Liver (tissue), 9 donors: ENCODE results near the gene CPSF4L. TPM values are rescaled to one million over a fixed set of nuclear protein-coding genes. Genes with fewer than 3 reads are reported as not detected.

ENCODE experiments used
- DNase-seq: peaks from one replicate; pipeline ENCODE4 v3.0.0-alpha.2; 2017; ENCODE audit warnings: low spot score
- H3K27ac ChIP-seq, 2 donors: one replicate each; pipeline ENCODE4 v1.7.0; 2013; ENCODE audit warnings: inconsistent platforms in 2 of 2, low read length in 2 of 2, control low read depth in 1 of 2, low read depth in 1 of 2, mild to moderate bottlenecking in 1 of 2
- H3K27me3 ChIP-seq, 4 donors: one replicate each; pipeline versions ENCODE4 v1.6.1 to v1.7.0; 2013; ENCODE audit warnings: low read length in 3 of 4, inconsistent platforms in 1 of 4, mild to moderate bottlenecking in 1 of 4, moderate library complexity in 1 of 4; ENCODE audit not compliant: control insufficient read depth in 4 of 4, insufficient read depth in 4 of 4
- H3K36me3 ChIP-seq, 4 donors: one replicate each; pipeline versions ENCODE4 v1.6.1 to v1.7.0; 2013; ENCODE audit warnings: low read length in 3 of 4, mild to moderate bottlenecking in 3 of 4, low read depth in 1 of 4, moderate library complexity in 1 of 4; ENCODE audit not compliant: control insufficient read depth in 4 of 4, insufficient read depth in 3 of 4
- H3K4me1 ChIP-seq, 4 donors: one replicate each; pipeline versions ENCODE4 v1.6.1 to v1.7.0; 2013; ENCODE audit warnings: low read length in 3 of 4, mild to moderate bottlenecking in 3 of 4, moderate library complexity in 1 of 4; ENCODE audit not compliant: control insufficient read depth in 4 of 4, insufficient read depth in 4 of 4
- H3K4me3 ChIP-seq, 3 donors: one replicate each; pipeline versions ENCODE4 v1.6.1 to v1.7.0; 2013; ENCODE audit warnings: low read length in 3 of 3, control low read depth in 1 of 3, low read depth in 1 of 3, mild to moderate bottlenecking in 1 of 3
- H3K9ac ChIP-seq, 2 donors: one replicate each; pipeline ENCODE4 v1.7.0; 2013; ENCODE audit warnings: low read length in 2 of 2, mild to moderate bottlenecking in 2 of 2, moderate library complexity in 2 of 2, control low read depth in 1 of 2, low read depth in 1 of 2
- H3K9me3 ChIP-seq, 4 donors: one replicate each; pipeline versions ENCODE4 v1.6.1 to v1.7.0; 2013; ENCODE audit warnings: low read length in 3 of 4; ENCODE audit not compliant: control insufficient read depth in 4 of 4
- ATF3 ChIP-seq: IDR thresholded peaks from 2 replicates; pipeline ENCODE4 v1.6.1; 2016; ENCODE audit warnings: antibody characterized with exemption
- CTCF ChIP-seq: fragments of 150-350 bp; IDR thresholded peaks from 2 replicates; pipeline ENCODE4 v1.5.1; 2017; ENCODE audit warnings: improper control_type of control experiment, low read depth, low read length; ENCODE audit not compliant: missing input control
- FOXA1 ChIP-seq: IDR thresholded peaks from 2 replicates; pipeline ENCODE4 v1.6.1; 2016; ENCODE audit warnings: antibody characterized with exemption
- FOXA2 ChIP-seq: IDR thresholded peaks from 2 replicates; pipeline ENCODE4 v1.6.1; 2016; ENCODE audit warnings: antibody characterized with exemption
- GABPA ChIP-seq, 2 donors: IDR thresholded peaks in 1 of 2; conservative IDR thresholded peaks in 1 of 2; 2 replicates each; pipeline ENCODE4 v1.6.1; 2016; ENCODE audit warnings: antibody characterized with exemption in 2 of 2, mild to moderate bottlenecking in 1 of 2, moderate library complexity in 1 of 2
- HNF4A ChIP-seq, 2 donors: conservative IDR thresholded peaks; 2 replicates each; pipeline ENCODE4 v1.6.1; 2016; ENCODE audit warnings: antibody characterized with exemption in 2 of 2, mild to moderate bottlenecking in 2 of 2
- HNF4G ChIP-seq: IDR thresholded peaks from 2 replicates; pipeline ENCODE4 v1.6.1; 2016; ENCODE audit warnings: antibody characterized with exemption
- MAX ChIP-seq: IDR thresholded peaks from 2 replicates; pipeline ENCODE4 v1.6.1; 2016; ENCODE audit warnings: antibody characterized with exemption
- NR2F2 ChIP-seq: IDR thresholded peaks from 2 replicates; pipeline ENCODE4 v1.6.1; 2016; ENCODE audit warnings: antibody characterized with exemption
- RAD21 ChIP-seq, 2 donors: IDR thresholded peaks; 2 replicates each; pipeline ENCODE4 v1.6.1; 2016; ENCODE audit warnings: antibody characterized with exemption in 2 of 2, mild to moderate bottlenecking in 2 of 2
- REST ChIP-seq: IDR thresholded peaks from 2 replicates; pipeline ENCODE4 v1.6.1; 2016; ENCODE audit warnings: antibody characterized with exemption, mild to moderate bottlenecking
- SP1 ChIP-seq: IDR thresholded peaks from 2 replicates; pipeline ENCODE4 v1.6.1; 2018; ENCODE audit warnings: antibody characterized with exemption, mild to moderate bottlenecking
- TAF1 ChIP-seq: conservative IDR thresholded peaks from 2 replicates; pipeline ENCODE4 v1.6.1; 2016; ENCODE audit warnings: antibody characterized with exemption, mild to moderate bottlenecking
- ZBTB33 ChIP-seq: IDR thresholded peaks from 2 replicates; pipeline ENCODE4 v1.6.1; 2016; ENCODE audit warnings: antibody characterized with exemption
- WGBS: extraction: QIAGEN DNeasy Blood & Tissue Kit; methylation state at CpG from one replicate; pipeline ENCODE4 v1.1.7; 2013; 5-methylcytosine and 5-hydroxymethylcytosine counted together
- polyA plus RNA-seq, 2 donors: library from polyadenylated mRNA; stranded (reverse) in 1 of 2; unstranded in 1 of 2; fragments of 200-250 nt in 1 of 2; fragments of >200 nt in 1 of 2; fragmentation: Nextera tagmentation in 1 of 2; extraction: Ambion mirVana in 1 of 2; gene quantifications; one replicate each; pipeline versions ENCODE4 v1.2.1 to v1.2.3, GENCODE V29; 2013 to 2015
- total RNA-seq, 2 donors: library from RNA; depleted of rRNA; stranded (reverse); fragments of >200 nt; gene quantifications; one replicate each; pipeline ENCODE4 v1.2.3, GENCODE V29; 2014
- donor health status: healthy.
- donor health status: healthy.
- donor health status: healthy.
- donor health status: healthy.
- donor health status: healthy.

CPSF4L gene
- total and polyA plus RNA-seq, 4 donors = not detected

- no peak for TF ChIP-seq CTCF
These were observed 13.1 kb downstream of the CPSF4L start (continued) for GRCh38 chr17:73248532-73248931.

GRCh38 chr17:73247726-73248125, 14.0 kb downstream of the CPSF4L start:
- no peak overlapping the region for H3K27ac ChIP-seq
- no peak for DNase-seq
- no peaks in the 10 kb centered on the region for H3K27me3 ChIP-seq
- no peaks in the 10 kb centered on the region for H3K4me1 ChIP-seq
- H3K36me3 ChIP-seq = peaks cover 0 to 29% (median 10%) of the 10 kb centered on the region in 4 donors
- no peaks in the 10 kb centered on the region for H3K9me3 ChIP-seq
- 94% methylated on average over 2 of the region's 2 CpGs for WGBS
- H3K4me3 ChIP-seq = no peak overlapping the region
- no peak overlapping the region for H3K9ac ChIP-seq
- TF ChIP-seq HNF4A (conservative IDR thresholded peaks at IDR 0.05) (no peak), HNF4G (no peak), RAD21 (IDR thresholded peaks at IDR 0.05) (peak; percentile 26 to 29)

- H3K9me3 ChIP-seq = no peaks in the 10 kb centered on the region
- 63% methylated on average over 2 of the region's 2 CpGs for WGBS
- H3K4me3 ChIP-seq = no peak overlapping the region
- peaks cover 2 to 24% (median 13%) of the 10 kb centered on the region in 4 donors for H3K36me3 ChIP-seq
- no peak overlapping the region for H3K9ac ChIP-seq
- TF ChIP-seq HNF4G = no peak
- TF ChIP-seq TAF1 = no peak
- TF ChIP-seq NR2F2 = no peak
- no peak for TF ChIP-seq SP1
- TF ChIP-seq FOXA2 = no peak
- TF ChIP-seq RAD21 (IDR thresholded peaks at IDR 0.05) = no peak
- TF ChIP-seq CTCF = no peak
- no peak for TF ChIP-seq FOXA1
- TF ChIP-seq ZBTB33 = no peak
- TF ChIP-seq ATF3 = no peak
- TF ChIP-seq REST = no peak
- no peak for TF ChIP-seq GABPA (IDR thresholded peaks at IDR 0.05 in 1 of 2, conservative IDR thresholded peaks at IDR 0.05 in 1 of 2)
- no peak for TF ChIP-seq HNF4A (conservative IDR thresholded peaks at IDR 0.05)
- no peak for TF ChIP-seq MAX
- peaks cover 0 to 5% (median under 1%) of the 10 kb centered on the region in 4 donors for H3K4me1 ChIP-seq
- no peak overlapping the region for H3K27ac ChIP-seq
- H3K27me3 ChIP-seq = no peaks in the 10 kb centered on the region
- no peak for DNase-seq
These were observed 21.1 kb downstream of the CPSF4L start for GRCh38 chr17:73240561-73240960.
